Retinal pigment epithelial cell (primary cell): ENCODE data around the gene MYMX.

Experiments
- DNase-seq: peaks from one replicate; pipeline ENCODE4 v3.0.0-alpha.2; 2010; ENCODE audit warnings: low read depth
- H3K4me3 ChIP-seq: 2 replicates; pipeline ENCODE4 v1.5.1; 2011; ENCODE audit warnings: mild to moderate bottlenecking, low read length, control low read depth, moderate library complexity
- CTCF ChIP-seq: conservative IDR thresholded peaks from 2 replicates; pipeline ENCODE4 v1.5.1; 2011; ENCODE audit warnings: low read depth, low read length, control low read depth, inconsistent platforms

MYMX gene

GRCh38 chr6:44198684-44199083, 18.0 kb upstream of the MYMX start:
- no peak for TF ChIP-seq CTCF
- no peak overlapping the region for H3K4me3 ChIP-seq

DNA sequence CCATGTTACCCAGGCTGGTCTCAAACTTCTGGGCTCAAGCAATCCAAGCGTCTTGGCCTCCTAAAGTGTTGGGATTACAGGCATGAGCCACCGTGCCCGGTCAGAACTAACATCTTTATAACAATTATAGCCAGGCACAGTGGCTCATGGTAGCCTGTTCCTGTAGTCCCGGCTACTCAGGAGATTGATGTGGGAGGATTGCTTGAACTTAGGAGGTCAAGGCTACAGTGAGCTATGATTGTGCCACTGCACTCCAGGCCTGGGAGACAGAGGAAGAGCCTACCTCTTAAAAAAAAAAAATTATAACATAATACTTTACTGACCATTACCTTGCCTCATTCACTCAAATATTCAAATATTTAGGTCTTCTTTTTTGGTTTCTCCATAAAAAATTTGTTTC, 16.8 kb upstream of the MYMX start:
- DNase-seq, result no peak
- H3K4me3 ChIP-seq, result no peak overlapping the region
- no peak for TF ChIP-seq CTCF

More at GRCh38 chr6:44198684-44199083, 18.0 kb upstream of the MYMX start:
- no peak for DNase-seq

GRCh38 chr6:44201200-44201599, 15.5 kb upstream of the MYMX start:
- DNase-seq, result no peak
- no peak overlapping the region for H3K4me3 ChIP-seq
- TF ChIP-seq CTCF, result no peak

DNA sequence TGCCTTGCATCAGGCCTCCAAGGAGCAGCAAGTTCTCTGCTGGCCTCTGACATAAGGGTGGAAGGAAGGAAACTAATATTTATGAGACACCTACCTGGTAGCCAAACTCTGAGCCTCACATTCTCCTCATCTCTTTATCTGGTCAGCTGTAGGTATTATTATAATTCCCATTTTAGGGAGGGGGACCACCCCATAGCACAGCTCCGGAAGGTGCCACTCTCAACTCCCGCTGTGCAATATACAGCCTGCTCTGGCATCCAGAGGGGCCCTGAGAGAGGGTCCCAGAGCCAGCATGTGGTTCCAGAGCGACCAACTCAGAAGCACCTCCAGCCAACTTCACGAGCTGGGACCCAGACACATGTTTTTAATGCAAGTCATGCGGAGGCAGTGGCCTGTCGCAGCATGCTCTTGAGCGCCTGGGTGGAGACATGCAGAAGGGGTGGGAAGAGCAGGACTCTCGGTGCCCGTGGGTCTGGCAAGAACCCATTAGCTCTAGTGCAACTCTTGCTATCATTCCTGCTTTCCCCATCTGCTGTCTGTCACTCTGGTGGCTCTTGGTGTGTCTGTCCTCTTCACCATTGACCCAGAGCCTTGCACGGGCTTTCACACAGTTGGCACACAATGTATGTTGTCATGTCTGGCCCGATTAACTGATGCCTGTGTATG, 15.0 kb upstream of the MYMX start:
- DNase-seq, result no peak
- H3K4me3 ChIP-seq, result no peak overlapping the region
- no peak for TF ChIP-seq CTCF

- DNase-seq, result no peak
- H3K4me3 ChIP-seq, result no peak overlapping the region
- no peak for TF ChIP-seq CTCF
Measured at GRCh38 chr6:44202332-44202971, 14.3 kb upstream of the MYMX start.

DNA sequence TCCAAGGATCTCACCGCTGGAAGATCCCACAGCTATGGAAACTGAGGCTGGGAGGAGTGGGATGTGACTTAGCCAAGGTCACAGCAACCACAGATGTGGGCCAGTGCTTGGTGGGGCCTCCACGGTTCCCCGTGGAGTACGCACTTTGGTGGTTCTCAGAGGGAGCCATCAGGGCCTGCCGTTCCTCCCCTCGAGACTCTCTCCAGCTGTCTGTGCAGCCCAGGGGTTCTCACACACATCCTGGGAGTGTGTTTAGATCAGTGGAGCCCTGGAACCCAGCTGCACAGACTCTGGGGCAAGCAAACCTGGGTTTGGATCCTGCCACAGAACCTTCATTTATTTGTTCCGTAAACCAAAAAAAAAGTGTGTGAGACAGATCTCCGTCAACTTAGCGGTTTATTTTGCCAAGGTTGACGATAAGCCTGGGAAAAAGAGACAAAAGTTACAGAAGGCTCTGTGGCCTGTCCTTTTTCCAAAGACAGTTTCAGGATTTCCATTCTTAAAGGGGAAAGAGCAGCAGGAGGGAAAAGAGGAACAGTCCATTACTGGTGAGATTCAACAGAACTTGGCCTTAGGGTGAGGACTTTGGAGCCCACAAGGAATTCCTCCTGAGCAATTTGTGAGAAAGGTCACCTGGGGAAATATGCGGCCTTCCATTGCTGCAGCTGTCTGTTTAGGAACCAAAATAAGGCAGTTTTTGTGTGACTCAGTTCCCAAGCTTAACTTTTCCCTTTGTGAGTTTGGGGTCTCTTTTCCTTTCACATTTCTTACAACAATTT, 13.6 kb upstream of the MYMX start:
- no peak for TF ChIP-seq CTCF
- no peak overlapping the region for H3K4me3 ChIP-seq
- DNase-seq, result no peak
